ENCODE results near the gene RNPS1.

Gene RNPS1, protein sequence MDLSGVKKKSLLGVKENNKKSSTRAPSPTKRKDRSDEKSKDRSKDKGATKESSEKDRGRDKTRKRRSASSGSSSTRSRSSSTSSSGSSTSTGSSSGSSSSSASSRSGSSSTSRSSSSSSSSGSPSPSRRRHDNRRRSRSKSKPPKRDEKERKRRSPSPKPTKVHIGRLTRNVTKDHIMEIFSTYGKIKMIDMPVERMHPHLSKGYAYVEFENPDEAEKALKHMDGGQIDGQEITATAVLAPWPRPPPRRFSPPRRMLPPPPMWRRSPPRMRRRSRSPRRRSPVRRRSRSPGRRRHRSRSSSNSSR

GRCh38 chr16:2267913-2268666 is at the start of gene RNPS1:
Gene RNPS1, minus strand, starts transcription at chr16:2268126. Its CDS starts 3,483 bp downstream, at chr16:2264643.
- DNase-seq (ENCODE audit: low spot score), result peak; percentile 99

DNA sequence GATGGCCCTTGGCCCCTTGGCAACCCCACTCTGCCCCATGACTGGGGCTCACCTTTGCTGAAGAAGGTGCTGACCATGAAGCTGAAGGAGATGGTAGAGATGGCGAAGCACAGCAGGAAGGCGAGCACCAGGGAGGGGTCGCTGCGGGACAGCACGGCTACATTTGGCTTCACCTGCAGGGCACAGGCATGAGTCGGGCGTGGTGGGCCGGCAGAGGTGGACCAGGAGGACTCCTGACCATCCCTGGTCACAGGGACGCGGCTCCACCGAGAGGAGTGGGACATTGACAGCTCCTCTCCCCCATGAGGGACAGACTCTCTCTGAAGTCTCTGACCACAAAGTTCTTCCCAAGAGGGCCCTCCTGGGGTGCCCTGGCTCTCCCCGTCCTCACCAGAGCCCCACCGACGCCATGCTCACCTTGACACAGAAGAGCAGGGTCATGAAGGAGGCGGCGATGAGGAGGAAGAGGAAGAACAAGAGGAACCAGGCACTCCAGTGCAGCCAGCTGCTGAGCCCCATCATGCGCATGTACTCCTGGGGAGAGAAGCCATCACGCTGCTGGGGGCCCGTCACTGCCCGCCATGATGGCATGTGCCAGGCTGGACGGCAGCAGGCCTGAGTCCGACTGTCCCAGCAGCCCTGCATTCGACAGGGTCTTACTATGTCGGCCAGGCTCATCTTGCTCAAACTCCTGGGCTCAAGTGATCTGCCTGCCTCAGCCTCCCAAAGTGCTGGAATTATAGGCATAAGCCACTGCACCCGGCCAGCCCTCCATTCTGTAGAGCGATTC is 49.5 kb upstream of the RNPS1 start:
- DNase-seq (ENCODE audit: low spot score), result no peak

GRCh38 chr16:2308089-2308962 is 40.4 kb upstream of the RNPS1 start:
- no peak for DNase-seq (ENCODE audit: low spot score)

- DNase-seq (ENCODE audit: low spot score), result no peak
Observed at GRCh38 chr16:2299915-2300192, 31.9 kb upstream of the RNPS1 start.

DNA sequence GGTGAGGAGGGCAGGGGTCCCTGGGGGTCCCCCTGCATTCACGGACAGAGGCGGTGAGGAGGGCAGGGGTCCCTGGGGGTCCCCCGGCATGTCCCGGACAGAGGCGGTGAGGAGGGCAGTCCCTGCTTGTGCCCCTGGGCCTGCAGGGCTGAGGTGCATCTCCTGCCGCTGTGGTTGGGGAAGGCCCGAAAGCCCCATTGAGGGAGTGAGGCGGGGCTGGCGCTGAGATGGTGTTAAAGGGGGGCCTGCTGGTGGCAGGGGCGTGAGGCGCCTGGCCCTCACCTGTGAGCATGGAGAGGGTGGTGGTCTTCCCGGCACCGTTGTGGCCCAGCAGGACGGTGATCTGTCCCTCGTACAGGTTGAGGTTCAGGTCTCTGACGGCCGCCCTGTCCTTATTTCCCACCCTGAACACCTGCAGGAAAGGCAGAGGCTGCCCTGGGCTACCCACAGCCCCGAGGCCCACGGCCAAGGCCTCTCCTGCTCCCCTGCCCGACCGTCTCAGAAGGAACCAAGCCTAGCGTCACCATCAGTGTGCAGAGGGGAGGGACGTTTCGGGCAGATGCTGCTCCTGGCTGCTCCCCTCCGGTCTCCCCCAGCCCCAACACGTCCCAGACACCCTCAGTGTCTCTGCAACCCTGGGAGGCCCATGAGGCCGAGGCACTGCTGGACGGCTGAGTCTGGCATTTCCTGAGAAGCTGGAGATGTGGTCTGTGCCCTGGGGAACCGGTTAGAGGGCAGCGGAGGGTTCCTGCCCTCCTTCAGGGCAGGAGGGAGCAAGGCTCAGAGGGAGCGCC is 31.4 kb upstream of the RNPS1 start:
- DNase-seq (ENCODE audit: low spot score), result no peak

DNA sequence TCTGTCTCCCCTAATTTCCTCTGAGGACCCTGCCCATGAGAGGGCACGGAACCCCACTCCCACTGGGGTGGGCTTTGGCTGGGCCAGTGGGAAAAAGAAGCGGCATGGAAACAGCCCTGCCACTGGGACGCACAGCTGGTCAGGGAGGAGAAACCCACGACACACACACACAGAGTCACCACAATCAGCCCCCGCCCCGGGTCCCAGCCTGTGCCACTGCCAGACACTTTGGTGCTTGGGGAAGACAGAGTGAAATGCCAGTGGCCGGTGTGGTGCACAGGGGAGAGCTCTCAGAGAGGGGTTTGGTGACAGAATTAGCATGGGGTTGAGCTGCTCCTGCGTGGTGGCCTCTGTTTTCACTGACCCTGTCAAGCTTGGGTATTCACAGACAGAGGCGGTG is 30.7 kb upstream of the RNPS1 start:
- DNase-seq (ENCODE audit: low spot score), result no peak

DNA sequence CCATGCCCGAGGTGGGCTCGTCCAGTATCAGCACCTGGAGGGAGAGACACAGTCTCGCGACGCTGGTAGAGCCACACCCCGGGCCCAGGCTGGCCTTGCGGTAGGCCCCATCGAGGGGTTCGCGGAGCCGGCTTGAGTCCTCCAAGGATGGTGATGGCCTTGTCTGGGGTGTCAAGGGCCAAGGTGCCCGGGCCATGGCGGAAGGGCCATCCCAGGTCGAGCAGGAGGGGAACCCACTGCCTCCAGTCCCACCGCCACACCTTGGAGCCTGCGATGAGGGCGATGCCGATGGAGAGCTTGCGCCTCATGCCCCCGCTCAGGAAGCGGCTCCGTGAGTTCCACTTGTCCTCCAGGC is 29.6 kb upstream of the RNPS1 start:
- DNase-seq (ENCODE audit: low spot score), result no peak

GRCh38 chr16:2296661-2297505 is 29.0 kb upstream of the RNPS1 start:
- no peak for DNase-seq (ENCODE audit: low spot score)

DNA sequence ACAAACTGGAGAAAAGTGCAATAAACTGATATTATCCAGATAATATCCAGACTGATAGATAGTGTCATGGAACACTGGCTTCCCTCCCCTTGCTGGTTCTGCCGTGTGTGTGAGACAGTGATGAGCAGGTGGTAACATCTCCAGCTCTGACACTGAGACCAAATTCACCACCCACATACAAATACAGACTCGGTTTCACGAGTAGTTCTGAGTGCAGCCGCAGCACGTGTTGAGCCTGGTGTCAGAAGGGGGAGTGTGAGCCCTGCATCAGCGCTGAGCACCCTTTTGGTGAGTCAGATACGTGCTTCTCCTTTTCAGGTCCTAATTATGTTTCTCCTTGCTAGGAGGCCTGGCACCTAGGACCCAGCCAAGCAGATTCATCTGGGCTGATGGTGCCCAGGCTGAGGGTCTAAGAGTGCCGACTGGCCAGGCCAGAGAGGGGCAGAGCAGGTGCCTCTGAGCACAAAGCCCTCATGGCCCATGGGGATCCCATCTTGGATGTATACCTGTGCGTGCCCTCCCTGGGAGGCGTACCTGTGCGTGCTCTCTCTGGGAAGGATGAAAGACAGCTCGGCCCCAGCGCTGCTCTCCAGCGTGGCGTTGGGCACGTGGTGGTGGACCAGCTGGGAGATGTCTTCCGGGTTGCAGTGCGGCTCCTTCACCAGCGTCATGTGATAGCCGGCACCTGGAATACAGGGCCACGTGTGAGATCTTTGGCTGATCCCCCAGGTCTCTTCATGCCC is 27.3 kb upstream of the RNPS1 start:
- DNase-seq (ENCODE audit: low spot score), result no peak

GRCh38 chr16:2292221-2292620 is 24.3 kb upstream of the RNPS1 start:
- DNase-seq (ENCODE audit: low spot score), result no peak

DNA sequence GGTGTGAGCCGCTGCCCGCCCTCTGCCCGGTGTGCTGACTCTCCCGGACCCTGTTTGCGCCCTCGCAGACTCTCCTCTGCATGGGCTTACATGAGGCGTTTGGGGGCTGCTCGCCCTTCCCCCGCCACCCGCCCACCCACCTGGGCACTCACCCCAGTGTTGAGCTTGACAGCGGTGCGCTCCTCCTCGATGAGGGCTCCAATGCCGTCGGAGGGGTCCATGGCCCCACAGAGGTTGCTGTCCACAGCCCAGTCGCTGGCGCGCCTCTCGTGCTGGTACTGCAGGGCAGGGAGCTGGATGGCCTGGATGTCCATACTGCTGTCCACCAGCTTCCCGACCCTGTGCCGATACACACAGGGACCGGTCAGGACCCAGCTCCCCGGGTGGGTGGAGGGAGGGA is 21.4 kb upstream of the RNPS1 start:
- DNase-seq (ENCODE audit: low spot score), result no peak

GRCh38 chr16:2288726-2289125 is 20.8 kb upstream of the RNPS1 start:
- DNase-seq (ENCODE audit: low spot score), result no peak

DNA sequence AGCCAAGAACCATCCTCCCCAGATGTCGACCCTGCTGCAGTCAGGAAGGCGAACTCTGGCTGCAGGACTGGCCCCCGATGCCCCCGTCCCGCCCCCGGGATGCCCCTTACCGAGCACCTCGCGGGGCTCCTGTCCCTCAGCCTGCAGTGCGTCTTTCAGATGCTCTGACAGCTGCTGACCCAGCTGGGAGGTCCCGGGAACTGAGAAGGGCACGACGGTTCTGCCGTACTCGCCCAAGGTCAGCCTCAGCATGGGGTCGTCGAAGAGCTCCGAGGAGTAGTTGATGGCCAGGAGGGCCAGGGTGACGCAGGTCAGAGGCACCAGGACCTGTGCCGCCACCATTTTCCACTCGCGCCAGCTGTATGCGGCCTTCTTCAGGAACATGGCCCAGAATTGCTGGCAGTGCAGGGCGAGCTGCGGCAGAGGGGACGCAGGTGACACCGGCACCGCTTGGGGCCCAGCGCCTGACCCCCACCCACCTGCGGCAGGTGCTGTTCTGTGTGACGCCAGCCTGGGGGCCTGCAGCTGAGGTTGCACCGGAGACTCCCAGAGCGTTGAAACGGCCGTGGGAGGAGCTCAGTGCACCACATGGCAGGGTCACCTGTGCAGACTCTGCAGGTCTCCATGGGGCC is 20.1 kb upstream of the RNPS1 start:
- no peak for DNase-seq (ENCODE audit: low spot score)

DNA sequence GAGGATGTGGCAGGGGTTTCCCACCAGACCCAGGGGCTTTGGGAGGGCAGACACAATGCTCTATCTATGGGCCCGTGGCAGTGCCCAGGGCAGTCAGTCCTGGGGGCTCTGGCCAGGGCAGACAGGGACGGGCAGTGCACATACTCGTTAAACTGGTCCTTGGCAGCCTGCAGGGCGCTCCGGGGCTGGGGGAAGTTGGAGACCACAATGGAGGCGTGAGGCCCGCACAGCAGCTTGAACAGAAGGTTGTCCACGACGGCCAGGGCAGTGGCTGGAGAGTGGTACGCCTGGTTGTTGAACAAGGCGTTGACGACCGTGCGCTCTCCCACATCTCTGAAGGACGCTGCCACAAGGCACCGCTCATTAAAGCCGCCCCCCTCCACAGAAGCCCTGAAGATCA is 18.6 kb upstream of the RNPS1 start:
- no peak for DNase-seq (ENCODE audit: low spot score)

DNA sequence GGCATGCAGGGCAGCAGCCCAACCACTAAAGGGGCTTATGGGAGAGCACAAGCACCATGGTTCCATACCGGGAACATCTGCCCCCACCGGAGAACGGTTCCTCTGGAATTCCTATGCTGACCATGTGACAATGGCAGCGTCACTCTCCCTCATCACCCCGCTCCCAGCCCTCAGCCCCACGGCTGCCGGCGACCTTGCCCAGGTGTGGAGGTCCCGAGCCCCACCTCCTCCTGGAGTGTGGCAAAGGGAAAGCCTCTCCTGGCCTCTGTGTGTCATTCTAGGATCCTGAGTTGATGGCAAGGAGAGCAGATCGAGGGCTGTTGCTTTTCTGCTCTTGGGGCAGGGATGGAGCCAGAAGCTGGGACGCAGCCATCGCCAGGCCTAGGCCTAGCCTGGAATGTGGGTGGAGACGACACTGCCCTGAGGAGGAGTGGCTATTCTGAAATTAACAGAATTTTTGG is 17.8 kb upstream of the RNPS1 start:
- DNase-seq (ENCODE audit: low spot score), result no peak

DNA sequence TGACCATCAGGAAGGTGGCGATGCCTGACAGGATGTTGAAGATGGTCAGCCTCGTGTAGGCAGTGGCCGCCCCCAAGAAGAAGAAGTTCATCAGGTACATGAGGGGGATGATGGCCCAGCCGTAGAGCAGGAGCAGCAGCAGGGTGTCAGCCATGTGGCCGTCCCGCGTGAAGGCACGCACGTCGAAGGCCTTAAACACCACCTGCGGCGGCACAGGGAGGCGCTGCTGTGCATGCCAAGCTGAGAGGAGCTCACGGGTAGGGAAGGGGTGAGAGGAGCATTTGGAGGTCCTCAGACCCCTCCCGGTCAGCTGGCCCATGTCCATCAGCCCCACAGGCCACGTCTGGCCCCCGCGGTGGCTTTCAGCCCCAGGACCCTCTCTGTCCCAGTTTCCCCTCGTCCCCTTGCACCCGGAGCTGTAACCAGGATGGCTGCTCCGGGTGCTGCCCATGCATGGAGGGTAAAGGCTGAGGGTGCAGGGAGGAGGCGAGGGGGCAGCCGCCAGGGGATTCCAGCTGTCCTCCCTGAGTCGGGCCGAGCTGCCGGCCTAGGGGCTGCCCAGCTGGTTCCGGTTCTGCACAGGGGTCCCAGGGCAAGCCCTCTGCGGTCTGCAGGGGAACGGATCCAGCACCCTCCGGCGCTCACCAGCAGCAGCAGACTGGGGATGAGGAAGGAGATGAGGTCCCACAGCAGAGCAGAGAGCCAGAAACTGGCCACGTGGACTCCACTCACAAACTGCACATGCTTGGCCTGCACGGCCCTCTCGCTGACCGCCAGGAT is 17.1 kb upstream of the RNPS1 start:
- DNase-seq (ENCODE audit: low spot score), result no peak

- DNase-seq (ENCODE audit: low spot score), result no peak
Observed at GRCh38 chr16:2284001-2284770, 16.3 kb upstream of the RNPS1 start.

Measured in left forelimb (tissue), 1 donor.